ENCODE results near the gene HSPA12B. TPM values are rescaled to one million over a fixed set of nuclear protein-coding genes. Genes with fewer than 3 reads are reported as not detected.

HSPA12B gene
- total and polyA plus RNA-seq, 2 donors (not counting 3 experiments of a cell fraction or from before 2014, with no cell fraction given), result 3.7 to 6.6 TPM

DNA sequence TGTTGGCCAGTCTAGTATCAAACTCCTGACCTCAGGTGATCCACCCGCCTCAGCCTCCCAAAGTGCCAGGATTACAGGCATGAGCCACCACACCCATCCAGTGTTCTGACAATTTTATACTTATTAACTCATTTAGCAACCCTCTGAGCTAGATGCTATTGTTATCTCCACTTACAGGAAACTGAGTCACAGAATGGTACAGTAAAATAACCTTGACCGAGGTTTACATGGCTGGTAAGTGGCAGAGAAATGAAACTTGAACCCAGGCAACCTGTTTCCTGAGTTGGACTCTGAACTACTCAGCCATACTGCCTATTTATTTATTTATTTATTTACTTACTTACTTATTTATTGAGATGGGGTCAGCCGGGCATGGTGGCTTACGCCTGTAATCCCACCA lies 13.4 kb upstream of the HSPA12B start:
- Histone ChIP-seq H2AFZ (ENCODE audit: low read depth, low read length) (peak overlapping the region; percentile 32), H3K4me3 (replicated peaks in 1 of 3; ENCODE audit: insufficient read depth in 1 of 3, low read depth in 1 of 3, low read length in 3 of 3) (no peak overlapping the region), H3K4me1 (ENCODE audit: control insufficient read depth, extremely low read depth, insufficient read depth, low read length) (peaks cover 6% of the 10 kb centered on the region), H3K9me3 (replicated peaks; ENCODE audit: control insufficient read depth, insufficient read depth, low read length) (no peaks in the 10 kb centered on the region), H3K27ac (ENCODE audit: insufficient read depth, low read depth, low read length) (no peak overlapping the region), H3K4me2 (ENCODE audit: insufficient read depth, low read length) (peak overlapping the region; percentile 40), H3K79me2 (ENCODE audit: control insufficient read depth, insufficient read depth, low read length) (no peaks in the 10 kb centered on the region), H3K9ac (replicated peaks; ENCODE audit: extremely low read depth, insufficient read depth, low read length) (no peak overlapping the region), H3K9me1 (replicated peaks; ENCODE audit: control insufficient read depth, extremely low read depth, insufficient read depth, low read length) (no peaks in the 10 kb centered on the region), H4K20me1 (replicated peaks; ENCODE audit: control insufficient read depth, extremely low read depth, insufficient read depth, low read length) (no peaks in the 10 kb centered on the region), H3K27me3 (ENCODE audit: control insufficient read depth in 2 of 2, insufficient read depth in 2 of 2, low read length in 2 of 2) (peaks cover 2 to 5% of the 10 kb centered on the region in 2 experiments), H3K36me3 (ENCODE audit: control insufficient read depth in 2 of 2, extremely low read depth in 1 of 2, insufficient read depth in 2 of 2, low read length in 2 of 2) (no peaks in the 10 kb centered on the region)
- dilution Hi-C loops (cut with MboI; ENCODE audit: extremely low pct_ligation_motif_present, low sequenced_read_pairs), result no loop called here
- FAIRE-seq (peak; percentile 70), DNase-seq (ENCODE audit: low read depth, low spot score) (peak; percentile 52)
- ChIA-PET POLR2A (no interaction called here), CTCF (interaction anchor here (0.6 to 6.6 kb wide), 12 partner anchors 9 to 139 kb away, joined by 3 to 75 read pairs (median 5); partner anchors contain the start of genes ADISSP, AP5S1, CENPB and HSPA12B)
- BruUV-seq (replicated peaks), result no TSS peak
- TF ChIP-seq EZH2 (IDR thresholded peaks at IDR 0.05; ENCODE audit: borderline replicate concordance, low read depth, low read length, severe bottlenecking) (no peak), POLR2A (IDR thresholded peaks at IDR 0.05; ENCODE audit: low read depth, low read length) (no peak), MYC (IDR thresholded peaks at IDR 0.05; ENCODE audit: low read depth, low read length) (no peak), POLR2AphosphoS5 (IDR thresholded peaks at IDR 0.05; ENCODE audit: insufficient read depth, low read depth, low read length) (no peak), JUN (IDR thresholded peaks at IDR 0.05; ENCODE audit: borderline replicate concordance, insufficient read depth, insufficient read length, low read depth) (peak; percentile 24), GATA2 (IDR thresholded peaks at IDR 0.05; ENCODE audit: insufficient read depth, insufficient read length, low read depth, low read length) (no peak), MAX (IDR thresholded peaks at IDR 0.05; ENCODE audit: insufficient read depth, insufficient read length) (no peak), CTCF (IDR thresholded peaks at IDR 0.05; ENCODE audit: extremely low read depth in 1 of 2, insufficient read depth in 1 of 2, low read depth in 1 of 2, low read length in 2 of 2) (no peak), FOS (IDR thresholded peaks at IDR 0.05; ENCODE audit: borderline replicate concordance, insufficient read depth, low read length) (no peak)
- intact Hi-C loops (cut with micrococcal nuclease), result no loop called here
